Pancreas (tissue), 10 donors: ENCODE data around the gene MSI2. TPM values are rescaled to one million over a fixed set of nuclear protein-coding genes. Genes with fewer than 3 reads are reported as not detected.

Experiments
- ATAC-seq, 4 donors: fragments of 200-7000 bp; cut with Tn5 transposase; one replicate each; pipeline versions ENCODE4 v1.8.0 to v1.9.1; 2020; ENCODE audit warnings: mild to moderate bottlenecking in 4 of 4, moderate library complexity in 4 of 4
- DNase-seq, 6 donors: peaks; one replicate each; pipeline ENCODE4 v3.0.0-alpha.2; 2020
- FAIRE-seq: peaks from 2 replicates; lab custom pipeline; 2012; peaks lifted over from hg19 to GRCh38; lab: Jason Lieb, UNC
- H3K27ac ChIP-seq, 4 donors: fragments of 200-600 bp; sonication (generic); 1 replicate in 3 of 4; 2 replicates in 1 of 4; pipeline versions ENCODE4 v1.5.0 to v1.8.0; 2020
- H3K27me3 ChIP-seq, 4 donors: fragments of 200-600 bp; one replicate each; pipeline ENCODE4 v1.8.0; 2021
- H3K36me3 ChIP-seq, 3 donors: fragments of 200-600 bp; sonication (generic) in 1 of 3; one replicate each; pipeline versions ENCODE4 v1.5.0 to v1.8.0; 2020 to 2021
- H3K4me1 ChIP-seq, 3 donors: fragments of 200-600 bp; one replicate each; pipeline ENCODE4 v1.8.0; 2021
- H3K4me3 ChIP-seq, 4 donors: fragments of 200-600 bp; sonication (generic) in 2 of 4; one replicate each; pipeline versions ENCODE4 v1.5.0 to v1.8.0; 2020 to 2021
- H3K9me3 ChIP-seq, 4 donors: fragments of 200-600 bp; one replicate each; pipeline ENCODE4 v1.8.0; 2021
- CTCF ChIP-seq, 4 donors: fragments of 200-600 bp; sonication (generic) in 3 of 4; IDR thresholded peaks; one replicate each; pipeline versions ENCODE4 v1.5.0 to v1.8.0; 2021; ENCODE audit warnings: antibody characterized with exemption in 4 of 4
- WGBS, 2 donors: extraction: QIAGEN DNeasy Blood & Tissue Kit; methylation state at CpG; one replicate each; pipeline ENCODE4 v1.1.7; 2013; 5-methylcytosine and 5-hydroxymethylcytosine counted together
- intact Hi-C, 3 donors: fragments of 100-400 bp; cut with DNase I; formaldehyde crosslinking; loops; one replicate each; pipeline versions ENCODE4 v1.11.1 to v1.14.2; 2022
- polyA plus RNA-seq, 2 donors: library from polyadenylated mRNA; stranded (reverse); fragments of 200-250 nt; gene quantifications; one replicate each; pipeline ENCODE4 v1.2.3, GENCODE V29; 2013
- total RNA-seq, 6 donors: library from RNA; stranded (reverse); fragmentation: NEBNext Ultra II Directional in 4 of 6; extraction: Animal tissue kit (Norgen Biotek cat#: 25700) in 4 of 6; gene quantifications; one replicate each; pipeline versions ENCODE4 v1.2.1 to v1.2.4, GENCODE V29; 2021 to 2023
- donor health status: healthy with polysubstance abuse.
- donor health status: DM: no; HTN: no; CAD: no; lungs with moderate emphysema.
- donor health status: DM: no; HTN: no; CAD: no.
- donor health status: control.
- donor health status: control.
- donor health status: Bipolar disorder and iron deficiency.
- donor health status: DM: yes; HTN: yes; CAD: no.
- donor health status: DM: no; HTN: no; CAD: no.
- donor health status: DM: no; HTN: no; CAD: no.
- donor health status: DM: yes; HTN: yes; CAD: no.

The MSI2 gene
- total and polyA plus RNA-seq, 8 donors, result 10.4 to 48.9 (median 30.1) TPM

DNA sequence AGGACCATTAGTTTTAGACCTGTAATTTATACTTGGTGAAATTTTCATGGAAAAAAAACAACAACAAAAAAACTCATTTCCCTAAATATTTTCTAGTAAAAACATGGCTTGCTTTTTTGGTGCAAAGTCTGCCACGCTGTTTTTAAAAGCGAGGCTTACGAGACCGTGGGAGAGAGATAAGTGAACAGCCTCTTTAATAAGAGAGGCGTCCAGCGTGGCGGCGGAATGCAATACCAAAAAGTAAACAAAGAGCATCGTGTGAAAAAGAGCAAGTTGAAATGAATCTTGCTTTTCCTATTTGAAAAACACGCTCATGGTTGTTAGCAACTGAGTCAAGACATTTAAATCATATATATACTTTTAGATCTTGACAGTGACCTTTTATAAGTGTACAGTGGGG is 10.5 kb upstream of the MSI2 start:
- Histone ChIP-seq H3K27me3 (no peaks in the 10 kb centered on the region), H3K27ac (no peak overlapping the region), H3K4me3 (no peak overlapping the region), H3K9me3 (no peaks in the 10 kb centered on the region), H3K36me3 (no peaks in the 10 kb centered on the region), H3K4me1 (no peaks in the 10 kb centered on the region)
- ATAC-seq (no peak), FAIRE-seq (no peak), DNase-seq (no peak)
- no peak for TF ChIP-seq CTCF (IDR thresholded peaks at IDR 0.05)
- 37 to 51% methylated on average over 10 of the region's 10 CpGs for whole genome bisulfite sequencing, 2 donors
- intact Hi-C loops, result loop anchor here in 1 of 3 donors (10.0 kb wide), 1 partner anchor 429 kb away; no protein-coding TSS in a partner anchor

- no peak for ATAC-seq
- no peaks in the 10 kb centered on the region for H3K9me3 ChIP-seq
- no peak for DNase-seq
- intact Hi-C loops, result loop anchor here in 1 of 3 donors (10.0 kb wide), 1 partner anchor 429 kb away; no protein-coding TSS in a partner anchor
- WGBS, 2 donors, result 85 to 96% methylated on average over 3 of the region's 3 CpGs
- no peaks in the 10 kb centered on the region for H3K27me3 ChIP-seq
- H3K27ac ChIP-seq, result no peak overlapping the region
- no peaks in the 10 kb centered on the region for H3K36me3 ChIP-seq
- no peak overlapping the region for H3K4me3 ChIP-seq
- H3K4me1 ChIP-seq, result no peaks in the 10 kb centered on the region
- FAIRE-seq, result no peak
- no peak for TF ChIP-seq CTCF (IDR thresholded peaks at IDR 0.05)
Measured at GRCh38 chr17:57246257-57246656, 10.1 kb upstream of the MSI2 start.

DNA sequence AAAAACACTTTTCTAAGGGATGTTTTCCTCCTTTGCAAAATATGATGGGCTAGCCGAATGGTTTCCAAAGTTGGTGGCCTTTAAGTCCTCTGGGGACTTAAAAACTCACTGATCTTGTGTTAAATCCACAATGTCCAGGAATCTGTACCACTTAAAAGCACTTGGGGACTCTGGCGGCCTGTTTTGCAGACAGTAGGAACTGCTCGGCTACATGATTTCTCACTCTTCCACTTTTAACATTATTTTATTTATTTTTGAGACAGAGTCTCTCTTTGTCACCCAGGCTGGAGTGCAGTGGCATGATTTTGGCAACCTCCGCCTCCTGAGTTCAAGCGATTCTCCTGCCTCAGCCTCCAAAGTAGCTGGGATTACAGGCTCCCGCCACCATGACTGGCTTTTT is 9.1 kb upstream of the MSI2 start:
- H3K36me3 ChIP-seq, result no peaks in the 10 kb centered on the region
- H3K27me3 ChIP-seq, result no peaks in the 10 kb centered on the region
- no peak overlapping the region for H3K27ac ChIP-seq
- no peak overlapping the region for H3K4me3 ChIP-seq
- FAIRE-seq (no peak), DNase-seq (no peak), ATAC-seq (no peak)
- WGBS, 2 donors, result 85 to 91% methylated on average over 6 of the region's 6 CpGs
- TF ChIP-seq CTCF (IDR thresholded peaks at IDR 0.05), result no peak
- H3K4me1 ChIP-seq, result no peaks in the 10 kb centered on the region
- H3K9me3 ChIP-seq, result no peaks in the 10 kb centered on the region
- intact Hi-C loops, result loop anchor here in 1 of 3 donors (10.0 kb wide), 1 partner anchor 428 kb away; no protein-coding TSS in a partner anchor

- no peak for ATAC-seq
- no peak for TF ChIP-seq CTCF (IDR thresholded peaks at IDR 0.05)
- 58 to 62% methylated on average over 2 of the region's 2 CpGs for WGBS, 2 donors
- Histone ChIP-seq H3K36me3 (no peaks in the 10 kb centered on the region), H3K27ac (no peak overlapping the region), H3K27me3 (no peaks in the 10 kb centered on the region), H3K9me3 (no peaks in the 10 kb centered on the region), H3K4me3 (no peak overlapping the region), H3K4me1 (no peaks in the 10 kb centered on the region)
- no peak for DNase-seq
- intact Hi-C loops, result loop anchor here in 1 of 3 donors (10.0 kb wide), 1 partner anchor 427 kb away; no protein-coding TSS in a partner anchor
- FAIRE-seq, result no peak
Measured at GRCh38 chr17:57247913-57248312, 8.4 kb upstream of the MSI2 start.

- WGBS, 2 donors, result 100% methylated on average over 1 of the region's 1 CpG
- FAIRE-seq (no peak), DNase-seq (no peak), ATAC-seq (no peak)
- no peak overlapping the region for H3K4me3 ChIP-seq
- no peaks in the 10 kb centered on the region for H3K4me1 ChIP-seq
- intact Hi-C loops, result loop anchor here in 1 of 3 donors (10.0 kb wide), 1 partner anchor 425 kb away; no protein-coding TSS in a partner anchor
- no peaks in the 10 kb centered on the region for H3K9me3 ChIP-seq
- no peaks in the 10 kb centered on the region for H3K27me3 ChIP-seq
- TF ChIP-seq CTCF (IDR thresholded peaks at IDR 0.05), result no peak
- H3K36me3 ChIP-seq, result no peaks in the 10 kb centered on the region
- H3K27ac ChIP-seq, result no peak overlapping the region
Measured at GRCh38 chr17:57249520-57249919, 6.8 kb upstream of the MSI2 start.
